AG09309 (cell line): ENCODE measurements around the gene GIMAP5.
"Not testable (repeated sequence)": the region's sequence is repeated elsewhere in the genome, so short reads cannot be mapped to it uniquely, and the experiment has no call there.

Experiments
- DNase-seq: peaks from one replicate; pipeline ENCODE4 v3.0.0-alpha.2; 2010; ENCODE audit warnings: low read depth
- H3K4me3 ChIP-seq: 2 replicates; pipeline ENCODE4 v1.5.1; 2011; ENCODE audit warnings: mild to moderate bottlenecking, low read depth, low read length, moderate library complexity; ENCODE audit not compliant: control insufficient read depth
- TF ChIP-seq, protein P1 (sequence below): IDR thresholded peaks from 2 replicates; pipeline ENCODE4 v1.5.1; 2011; ENCODE audit warnings: mild to moderate bottlenecking, low read depth, low read length, inconsistent platforms; ENCODE audit not compliant: insufficient read depth, control insufficient read depth; ENCODE audit errors: missing control alignments

GIMAP5 gene

DNA sequence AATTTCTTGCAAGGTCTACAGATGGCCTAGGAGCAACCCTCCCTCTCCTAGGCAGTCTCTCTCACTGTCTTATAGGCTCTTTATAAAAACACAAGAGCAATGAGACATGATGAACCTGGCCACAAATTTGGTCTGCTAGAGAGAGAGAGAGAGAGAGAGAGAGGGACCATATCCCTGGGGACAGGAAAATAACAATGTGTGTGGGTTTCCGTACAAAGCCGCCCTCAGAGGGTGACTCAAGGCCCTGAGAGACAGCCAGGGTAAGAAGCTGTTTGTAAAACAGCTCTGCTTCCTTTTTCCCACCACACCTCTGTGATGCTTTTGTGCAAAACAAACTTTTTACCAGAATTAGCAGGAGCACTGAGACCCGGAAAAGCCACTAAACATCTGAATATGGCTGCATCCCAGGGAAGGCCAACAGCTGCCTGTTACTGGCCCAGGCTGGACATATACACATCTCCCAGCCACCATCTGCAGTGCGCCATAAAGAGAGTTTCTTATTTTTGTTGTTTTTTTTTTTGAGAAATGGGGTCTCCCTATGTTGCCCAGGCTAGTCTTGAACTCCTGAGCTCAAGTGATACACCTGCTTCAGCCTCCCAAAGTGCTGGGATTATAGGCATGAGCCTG lies 18.4 kb downstream of the GIMAP5 start:
- DNase-seq: no peak
- TF ChIP-seq, protein P1, sequence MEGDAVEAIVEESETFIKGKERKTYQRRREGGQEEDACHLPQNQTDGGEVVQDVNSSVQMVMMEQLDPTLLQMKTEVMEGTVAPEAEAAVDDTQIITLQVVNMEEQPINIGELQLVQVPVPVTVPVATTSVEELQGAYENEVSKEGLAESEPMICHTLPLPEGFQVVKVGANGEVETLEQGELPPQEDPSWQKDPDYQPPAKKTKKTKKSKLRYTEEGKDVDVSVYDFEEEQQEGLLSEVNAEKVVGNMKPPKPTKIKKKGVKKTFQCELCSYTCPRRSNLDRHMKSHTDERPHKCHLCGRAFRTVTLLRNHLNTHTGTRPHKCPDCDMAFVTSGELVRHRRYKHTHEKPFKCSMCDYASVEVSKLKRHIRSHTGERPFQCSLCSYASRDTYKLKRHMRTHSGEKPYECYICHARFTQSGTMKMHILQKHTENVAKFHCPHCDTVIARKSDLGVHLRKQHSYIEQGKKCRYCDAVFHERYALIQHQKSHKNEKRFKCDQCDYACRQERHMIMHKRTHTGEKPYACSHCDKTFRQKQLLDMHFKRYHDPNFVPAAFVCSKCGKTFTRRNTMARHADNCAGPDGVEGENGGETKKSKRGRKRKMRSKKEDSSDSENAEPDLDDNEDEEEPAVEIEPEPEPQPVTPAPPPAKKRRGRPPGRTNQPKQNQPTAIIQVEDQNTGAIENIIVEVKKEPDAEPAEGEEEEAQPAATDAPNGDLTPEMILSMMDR: no peak
- H3K4me3 ChIP-seq: no peak overlapping the region

GRCh38 chr7:150756166-150756565 lies 18.9 kb downstream of the GIMAP5 start:
- no peak for DNase-seq
- H3K4me3 ChIP-seq: no peak overlapping the region
- TF ChIP-seq, protein P1: no peak

DNA sequence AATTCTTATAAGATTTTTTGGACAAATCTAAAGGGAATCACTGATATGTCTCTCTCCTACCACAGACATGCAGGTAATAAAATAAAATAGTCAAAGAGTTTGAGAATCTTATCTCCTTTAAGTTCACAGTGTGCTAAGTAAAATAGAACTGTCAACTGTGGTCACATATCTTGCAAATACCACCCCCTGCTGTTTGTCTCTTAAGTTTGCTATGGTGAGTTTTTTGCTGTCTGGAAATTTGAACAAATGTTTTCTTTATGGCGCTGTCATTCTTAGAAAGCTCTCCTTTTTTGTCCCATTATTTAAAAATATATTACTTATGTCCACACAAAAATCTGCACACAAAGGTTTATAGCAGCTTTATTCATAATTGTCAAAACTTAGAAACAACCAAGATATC lies 19.6 kb downstream of the GIMAP5 start:
- no peak overlapping the region for H3K4me3 ChIP-seq
- TF ChIP-seq, protein P1: no peak
- no peak for DNase-seq

GRCh38 chr7:150759479-150759878 lies 22.3 kb downstream of the GIMAP5 start:
- no peak overlapping the region for H3K4me3 ChIP-seq
- TF ChIP-seq, protein P1: no peak
- DNase-seq: no peak

- DNase-seq: no peak
- no peak overlapping the region for H3K4me3 ChIP-seq
- TF ChIP-seq, protein P1: no peak
Measured at GRCh38 chr7:150766334-150766709, 29.1 kb downstream of the GIMAP5 start.

DNA sequence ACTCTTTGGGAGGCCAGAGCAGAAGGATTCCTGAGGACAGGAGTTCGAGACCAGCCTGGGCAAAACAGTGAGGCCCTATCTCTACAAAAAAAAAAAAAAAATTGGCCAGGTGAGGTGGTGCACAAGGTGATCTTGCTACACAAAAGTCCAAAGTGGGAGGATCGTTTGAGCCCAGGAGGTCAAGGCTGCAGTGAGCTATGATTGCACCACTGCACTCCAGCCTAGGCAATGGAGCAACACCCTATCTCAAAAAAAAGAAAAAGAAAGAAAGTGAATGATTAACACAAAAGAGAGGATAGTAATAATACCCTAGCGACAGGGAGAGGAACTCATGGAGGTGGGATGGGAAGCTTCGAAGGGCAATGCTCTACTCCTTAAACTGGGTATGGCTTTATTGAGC lies 32.5 kb downstream of the GIMAP5 start:
- H3K4me3 ChIP-seq: no peak overlapping the region
- TF ChIP-seq, protein P1: no peak
- no peak for DNase-seq

GRCh38 chr7:150774131-150774530 lies 36.9 kb downstream of the GIMAP5 start:
- DNase-seq, H3K4me3 ChIP-seq: not testable (repeated sequence)
